Urinary bladder (tissue), 4 donors: ENCODE data around the gene RANBP3. TPM values are rescaled to one million over a fixed set of nuclear protein-coding genes. Genes with fewer than 3 reads are reported as not detected.
A peak's percentile ranks its signal among the peaks of the same experiment; 100 is the strongest.

ENCODE experiments used
- DNase-seq: peaks from one replicate; pipeline ENCODE4 v3.0.0-alpha.2; 2015; ENCODE audit errors: extremely low spot score
- H3K27ac ChIP-seq: one replicate; pipeline ENCODE4 v1.5.1; 2013; ENCODE audit warnings: low read depth, mild to moderate bottlenecking, moderate library complexity
- H3K36me3 ChIP-seq: one replicate; pipeline ENCODE4 v1.6.1; 2013; ENCODE audit warnings: mild to moderate bottlenecking, moderate library complexity; ENCODE audit not compliant: insufficient read depth
- H3K4me1 ChIP-seq: one replicate; pipeline ENCODE4 v1.6.1; 2013; ENCODE audit warnings: mild to moderate bottlenecking, moderate library complexity; ENCODE audit not compliant: insufficient read depth
- H3K4me3 ChIP-seq: one replicate; pipeline ENCODE4 v1.5.1; 2013; ENCODE audit warnings: low read depth, low read length
- WGBS: extraction: QIAGEN DNeasy Blood & Tissue Kit; methylation state at CpG from one replicate; pipeline ENCODE4 v1.1.7; 2013; 5-methylcytosine and 5-hydroxymethylcytosine counted together
- polyA plus RNA-seq: library from polyadenylated mRNA; stranded (reverse); fragments of 200-250 nt; gene quantifications from one replicate; pipeline ENCODE4 v1.2.3, GENCODE V29; 2013
- total RNA-seq: library from RNA; depleted of rRNA; stranded (reverse); fragments of >200 nt; gene quantifications from one replicate; pipeline ENCODE4 v1.2.3, GENCODE V29; 2014
- donor health status: healthy with polysubstance abuse.
- donor health status: healthy.

RANBP3 gene
- total and polyA plus RNA-seq, 2 donors: 44.2 to 106 TPM

DNA sequence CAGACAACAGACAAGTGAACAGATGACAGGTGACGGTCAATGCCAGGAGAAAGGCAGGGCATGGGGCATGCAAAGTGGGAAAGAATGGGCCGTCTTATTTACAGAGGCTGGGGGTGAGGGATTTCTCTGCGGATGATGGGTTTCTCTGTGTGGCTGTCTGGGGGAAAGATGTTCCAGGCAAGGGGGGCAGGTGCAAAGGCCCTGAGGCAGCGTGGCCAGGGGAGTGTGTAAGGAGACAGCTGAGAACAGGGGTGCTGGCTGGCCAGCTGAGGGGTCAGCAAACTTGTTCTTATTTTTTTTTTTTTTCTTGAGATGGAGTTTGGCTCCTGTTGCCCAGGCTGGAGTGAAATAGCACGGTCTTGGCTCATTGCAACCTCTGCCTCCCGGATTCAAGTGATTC is 21.8 kb upstream of the RANBP3 start:
- H3K4me3 ChIP-seq: no peak overlapping the region

DNA sequence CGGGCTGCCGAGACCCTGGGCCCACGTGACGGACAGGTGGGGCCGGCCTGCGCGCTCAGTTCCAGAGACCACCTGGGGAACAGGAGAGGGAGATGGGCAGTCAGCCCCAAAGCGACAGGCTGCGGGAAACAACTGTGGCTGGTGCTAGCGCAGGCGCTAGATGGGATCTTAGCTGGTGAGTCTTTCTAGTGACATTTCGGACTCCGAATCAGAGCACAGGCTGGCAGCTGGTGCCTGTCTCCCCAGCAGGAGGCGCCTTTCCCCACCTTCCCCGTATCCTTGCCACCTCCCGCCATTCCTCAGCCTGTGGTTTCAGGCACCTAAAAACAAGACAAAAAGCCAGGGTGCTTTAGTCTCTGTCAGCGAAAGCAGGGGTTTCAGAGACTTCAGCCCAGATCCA is 19.4 kb upstream of the RANBP3 start:
- WGBS: 81% methylated on average over 17 of the region's 17 CpGs
- Histone ChIP-seq H3K36me3 (peaks cover 4% of the 10 kb centered on the region), H3K4me3 (no peak overlapping the region)

More for the DNA sequence above, 21.8 kb upstream of the RANBP3 start:
- Histone ChIP-seq H3K4me1 (no peaks in the 10 kb centered on the region), H3K27ac (no peak overlapping the region), H3K36me3 (peaks cover 4% of the 10 kb centered on the region)
- WGBS: 96% methylated on average over 6 of the region's 6 CpGs
- no peak for DNase-seq

DNA sequence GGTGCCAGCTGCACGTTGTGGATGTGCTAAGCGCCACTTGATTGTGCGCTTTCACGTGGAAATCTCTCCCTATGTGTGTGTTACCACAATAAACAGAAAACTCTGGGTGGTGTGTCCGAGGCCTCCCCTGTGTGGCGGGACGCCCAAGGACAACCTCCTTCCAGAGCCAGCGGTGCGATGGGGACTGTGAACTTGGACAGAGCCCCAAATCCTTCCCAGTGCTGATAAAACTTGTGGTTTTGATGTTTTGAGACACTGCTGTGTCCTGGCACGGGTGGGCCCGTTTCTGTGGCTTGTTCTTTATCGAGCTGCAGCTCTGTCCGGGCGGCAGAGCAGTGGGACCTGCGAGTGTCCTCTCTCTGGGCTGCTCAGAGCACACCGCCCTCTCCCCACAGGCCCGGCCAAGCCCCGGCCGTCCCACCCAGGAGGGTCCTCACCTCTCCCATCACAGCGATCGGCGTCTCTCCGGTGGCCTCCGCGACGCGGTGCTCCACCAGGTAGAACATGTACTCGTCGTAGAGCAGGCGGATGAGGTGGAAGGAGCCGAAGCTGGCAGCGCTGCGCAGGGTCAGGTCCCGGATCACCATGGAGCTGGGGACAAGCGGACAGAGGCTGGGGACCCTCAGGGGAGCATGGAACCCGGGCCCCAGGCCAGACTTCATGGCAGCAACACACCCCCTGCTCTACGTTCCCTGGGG is 18.8 kb upstream of the RANBP3 start:
- DNase-seq: no peak
- WGBS: 91% methylated on average over 37 of the region's 37 CpGs
- Histone ChIP-seq H3K4me1 (no peaks in the 10 kb centered on the region), H3K4me3 (no peak overlapping the region), H3K36me3 (peaks cover 4% of the 10 kb centered on the region), H3K27ac (no peak overlapping the region)

More for the DNA sequence above, 19.4 kb upstream of the RANBP3 start:
- Histone ChIP-seq H3K4me1 (no peaks in the 10 kb centered on the region), H3K27ac (no peak overlapping the region)
- DNase-seq: no peak

DNA sequence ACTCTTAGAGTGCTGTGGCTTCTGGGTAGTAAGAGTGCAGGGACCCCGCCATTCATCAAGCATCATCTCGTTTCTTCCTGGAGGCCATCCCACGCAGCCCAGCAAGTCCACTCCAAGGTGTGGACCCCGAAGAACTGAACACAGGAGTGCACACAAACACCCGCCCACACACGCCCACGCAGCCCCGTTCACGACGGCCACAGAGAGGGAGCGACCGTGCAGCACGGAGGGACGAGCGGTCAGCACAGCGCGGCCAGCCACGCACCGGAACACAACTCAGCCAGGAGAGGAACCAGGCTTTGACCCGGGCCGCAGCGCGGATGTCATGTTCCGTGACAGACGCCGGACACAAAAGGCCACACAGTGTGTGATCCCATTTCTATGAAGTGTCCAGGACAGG is 18.2 kb upstream of the RANBP3 start:
- no peak overlapping the region for H3K27ac ChIP-seq
- H3K4me3 ChIP-seq: no peak overlapping the region
- no peak for DNase-seq
- WGBS: 95% methylated on average over 26 of the region's 26 CpGs
- no peaks in the 10 kb centered on the region for H3K4me1 ChIP-seq
- peaks cover 4% of the 10 kb centered on the region for H3K36me3 ChIP-seq

DNA sequence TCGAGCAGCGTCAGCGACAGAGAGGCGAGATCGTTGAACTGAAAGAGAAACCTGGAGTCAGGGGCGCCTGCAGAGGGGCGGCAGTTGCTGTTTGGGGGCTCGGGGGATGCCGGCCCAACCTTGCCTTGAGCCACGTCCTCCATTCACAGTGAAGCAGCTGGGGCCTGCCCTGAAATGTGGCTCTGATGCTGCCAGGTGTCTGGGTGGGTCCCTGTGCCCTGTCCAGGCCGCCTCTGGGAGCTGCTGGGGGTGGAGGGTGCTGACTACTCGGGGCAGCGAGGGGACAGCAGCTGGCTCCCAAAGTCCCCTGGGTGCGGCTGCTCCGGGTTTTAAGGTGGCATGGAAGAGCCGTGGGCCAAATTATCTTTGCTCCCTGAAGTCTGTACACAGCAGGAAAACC is 17.7 kb upstream of the RANBP3 start:
- peaks cover 4% of the 10 kb centered on the region for H3K36me3 ChIP-seq
- no peak for DNase-seq
- no peak overlapping the region for H3K27ac ChIP-seq
- WGBS: 95% methylated on average over 16 of the region's 16 CpGs
- H3K4me3 ChIP-seq: no peak overlapping the region
- no peaks in the 10 kb centered on the region for H3K4me1 ChIP-seq

DNA sequence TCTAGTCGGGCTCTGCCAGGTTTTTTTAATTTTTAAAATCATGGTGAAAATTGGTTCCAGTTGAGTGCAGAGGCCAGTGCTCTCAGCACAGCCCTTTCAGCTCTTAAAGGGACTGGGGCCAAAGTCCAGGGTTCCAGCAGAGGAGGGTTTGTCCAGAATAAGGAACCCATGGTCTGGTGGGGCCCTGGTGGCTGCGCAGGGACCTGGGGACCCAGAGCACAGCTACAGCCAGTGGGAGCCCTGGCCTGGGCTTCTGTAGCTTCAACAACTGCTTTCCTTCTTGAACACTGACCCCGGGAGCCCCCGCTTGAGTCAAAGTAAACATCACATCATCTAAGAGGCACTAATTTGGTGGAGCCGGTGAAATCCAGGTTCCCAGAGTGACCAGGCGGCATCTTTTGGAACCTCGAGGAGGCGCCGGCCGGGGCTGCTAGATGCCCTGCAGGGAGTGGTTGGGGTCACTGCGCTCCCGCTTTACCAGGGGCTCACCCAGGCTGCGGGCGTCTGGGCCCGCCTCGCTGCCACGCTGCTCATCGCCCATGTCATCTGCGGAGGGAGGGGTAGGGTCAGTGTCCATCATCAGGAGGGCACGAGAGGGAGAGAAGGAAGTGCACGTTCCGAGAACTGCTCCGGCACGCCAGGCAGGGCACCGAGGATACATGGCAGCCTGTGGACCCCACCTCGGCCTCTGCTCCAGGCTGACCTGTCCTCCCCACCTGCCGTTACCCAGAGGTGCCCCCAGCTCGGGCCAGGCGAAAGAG is 16.6 kb upstream of the RANBP3 start:
- no peak overlapping the region for H3K4me3 ChIP-seq

DNA sequence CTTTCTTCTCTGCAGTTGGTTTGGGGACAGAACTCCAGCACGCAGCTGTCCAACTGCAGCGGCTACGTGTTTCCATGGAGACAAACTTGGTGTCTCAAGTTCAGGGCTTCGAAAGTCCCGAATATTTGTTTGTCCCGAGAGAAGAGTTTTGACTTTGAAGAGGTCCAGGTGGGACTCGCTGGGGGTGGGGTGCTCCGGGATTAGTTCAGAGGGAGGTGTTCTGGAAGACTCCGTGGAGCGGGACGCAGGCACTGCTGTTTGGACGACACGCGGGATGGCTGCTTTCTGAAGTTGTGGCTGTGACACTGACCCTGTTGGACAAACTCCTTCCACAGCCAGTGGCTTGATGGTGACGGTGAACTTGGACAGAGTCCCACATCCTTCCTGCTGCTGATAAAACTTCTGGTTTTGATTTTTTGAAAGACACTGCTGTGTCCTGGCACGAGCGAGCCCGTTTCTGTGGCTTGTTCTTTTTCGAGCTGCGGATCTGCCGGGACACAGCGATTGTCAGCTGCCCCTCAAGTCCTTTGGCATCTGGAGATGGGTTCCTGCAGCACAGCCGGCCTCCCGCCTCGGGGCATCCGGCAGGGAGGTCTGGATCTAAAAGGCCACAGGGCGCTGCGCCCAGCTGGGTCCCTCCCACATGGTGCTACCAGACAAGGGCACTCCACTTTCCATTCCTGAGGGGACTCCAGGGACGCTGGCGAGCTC is 15.9 kb upstream of the RANBP3 start:
- peak; percentile 18 for DNase-seq
- no peaks in the 10 kb centered on the region for H3K4me1 ChIP-seq
- WGBS: 44% methylated on average over 30 of the region's 30 CpGs
- H3K36me3 ChIP-seq: peaks cover 4% of the 10 kb centered on the region
- H3K27ac ChIP-seq: no peak overlapping the region
- no peak overlapping the region for H3K4me3 ChIP-seq

More for the DNA sequence above, 16.6 kb upstream of the RANBP3 start:
- H3K36me3 ChIP-seq: peaks cover 4% of the 10 kb centered on the region
- WGBS: 91% methylated on average over 29 of the region's 29 CpGs
- no peak overlapping the region for H3K27ac ChIP-seq
- DNase-seq: no peak
- no peaks in the 10 kb centered on the region for H3K4me1 ChIP-seq

DNA sequence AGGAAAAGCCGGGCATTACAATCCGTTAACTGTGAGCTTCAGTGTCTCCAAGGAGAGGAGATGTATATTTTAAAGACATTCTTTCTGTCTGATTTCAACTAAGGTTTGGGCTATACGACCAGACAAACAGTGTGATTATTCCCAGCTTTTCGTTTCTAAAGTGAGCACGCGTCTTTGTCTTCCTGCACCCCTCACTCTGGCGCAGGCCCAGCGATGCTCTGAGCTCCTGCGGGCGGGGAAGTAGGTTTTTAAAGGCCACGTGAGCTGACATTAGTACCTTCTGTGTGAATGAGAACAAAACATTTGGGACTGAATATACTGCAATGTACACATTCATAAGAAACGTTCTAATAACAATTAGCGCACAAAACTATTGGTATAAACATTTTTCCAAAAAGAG is 15.3 kb upstream of the RANBP3 start:
- DNase-seq: no peak
- Histone ChIP-seq H3K4me3 (no peak overlapping the region), H3K4me1 (no peaks in the 10 kb centered on the region), H3K27ac (peak overlapping the region; percentile 26), H3K36me3 (peaks cover 4% of the 10 kb centered on the region)
- WGBS: 46% methylated on average over 13 of the region's 13 CpGs

DNA sequence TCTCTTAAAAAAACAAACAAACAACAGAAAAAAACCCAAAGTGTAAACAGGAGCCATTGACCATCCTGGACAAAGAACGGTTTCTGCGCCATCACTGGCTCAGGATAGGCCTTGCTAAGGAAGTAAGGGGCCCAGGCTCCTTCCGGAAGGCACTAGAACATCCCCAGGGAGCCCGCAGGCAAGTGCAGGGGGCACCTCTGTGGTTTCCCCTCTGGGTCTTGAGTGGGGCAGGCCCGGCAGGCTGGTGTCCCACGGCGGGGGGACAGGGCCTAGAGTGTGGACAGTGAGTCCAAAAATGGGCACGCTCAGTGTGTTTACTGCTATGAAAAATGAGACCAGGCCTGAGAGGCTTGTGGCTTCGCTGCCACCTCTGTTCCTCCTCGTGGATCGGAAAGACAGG is 14.8 kb upstream of the RANBP3 start:
- H3K4me1 ChIP-seq: no peaks in the 10 kb centered on the region
- no peak overlapping the region for H3K4me3 ChIP-seq
- WGBS: 72% methylated on average over 11 of the region's 11 CpGs
- peak overlapping the region; percentile 26 for H3K27ac ChIP-seq
- H3K36me3 ChIP-seq: peaks cover 4% of the 10 kb centered on the region
- no peak for DNase-seq

DNA sequence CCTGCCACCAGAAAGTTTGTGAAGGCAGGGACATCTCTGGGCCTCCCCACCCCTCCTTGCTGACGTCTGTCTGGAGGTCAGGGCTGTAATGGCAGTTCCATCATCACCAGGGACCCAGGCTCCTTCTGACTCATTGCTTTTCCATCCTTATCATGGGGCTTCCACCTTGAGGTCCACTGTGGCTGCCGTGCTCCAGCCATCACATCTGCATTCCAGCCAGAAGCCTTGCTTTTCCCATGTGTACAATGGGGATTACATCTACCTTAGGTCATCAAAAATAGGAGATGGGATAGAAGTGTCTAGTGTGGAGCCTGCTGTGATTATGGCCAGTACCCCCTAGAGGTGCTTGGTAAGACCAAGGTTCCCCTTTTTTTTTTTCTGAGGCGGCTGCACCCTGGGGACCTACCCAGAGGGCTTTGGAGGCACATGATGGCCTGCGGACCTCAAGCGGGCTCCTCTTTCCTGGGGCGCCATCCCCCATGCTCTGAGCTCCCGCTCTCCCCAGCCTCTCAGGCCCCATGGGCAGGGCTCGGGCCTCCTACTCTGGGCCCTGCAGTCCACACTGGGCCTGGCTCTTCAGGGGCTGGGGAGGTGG is 13.4 kb upstream of the RANBP3 start:
- no peaks in the 10 kb centered on the region for H3K36me3 ChIP-seq
- WGBS: 97% methylated on average over 8 of the region's 8 CpGs
- no peaks in the 10 kb centered on the region for H3K4me1 ChIP-seq
- no peak overlapping the region for H3K27ac ChIP-seq
- DNase-seq: no peak
- no peak overlapping the region for H3K4me3 ChIP-seq

DNA sequence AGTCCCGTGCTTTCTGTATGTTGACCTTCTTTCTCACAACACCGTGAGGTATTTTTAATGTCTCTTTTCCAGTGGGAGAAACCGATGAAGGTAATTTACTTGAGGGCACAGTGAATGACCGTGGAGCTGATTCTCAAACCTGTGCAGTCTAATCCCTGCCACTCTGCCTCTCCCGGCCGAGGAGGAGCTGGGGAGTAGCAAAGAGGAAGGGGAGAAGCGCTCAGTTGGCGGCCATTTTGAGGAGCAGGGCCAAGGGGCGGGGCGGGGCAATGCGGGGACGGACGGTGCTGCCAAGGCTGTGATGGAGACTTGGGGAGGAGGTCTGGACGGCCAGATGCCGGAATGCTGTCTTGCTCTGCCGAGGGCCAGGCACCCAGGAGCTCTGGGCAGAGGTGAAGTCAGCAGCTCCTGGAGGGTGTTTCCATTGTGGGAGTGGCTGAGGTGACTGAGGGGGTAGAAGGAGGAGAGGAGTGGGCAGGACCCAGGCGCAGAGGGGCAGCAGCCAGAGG is 12.4 kb upstream of the RANBP3 start:
- Histone ChIP-seq H3K27ac (no peak overlapping the region), H3K36me3 (no peaks in the 10 kb centered on the region), H3K4me3 (no peak overlapping the region), H3K4me1 (no peaks in the 10 kb centered on the region)
- DNase-seq: no peak
- WGBS: 61% methylated on average over 17 of the region's 17 CpGs

DNA sequence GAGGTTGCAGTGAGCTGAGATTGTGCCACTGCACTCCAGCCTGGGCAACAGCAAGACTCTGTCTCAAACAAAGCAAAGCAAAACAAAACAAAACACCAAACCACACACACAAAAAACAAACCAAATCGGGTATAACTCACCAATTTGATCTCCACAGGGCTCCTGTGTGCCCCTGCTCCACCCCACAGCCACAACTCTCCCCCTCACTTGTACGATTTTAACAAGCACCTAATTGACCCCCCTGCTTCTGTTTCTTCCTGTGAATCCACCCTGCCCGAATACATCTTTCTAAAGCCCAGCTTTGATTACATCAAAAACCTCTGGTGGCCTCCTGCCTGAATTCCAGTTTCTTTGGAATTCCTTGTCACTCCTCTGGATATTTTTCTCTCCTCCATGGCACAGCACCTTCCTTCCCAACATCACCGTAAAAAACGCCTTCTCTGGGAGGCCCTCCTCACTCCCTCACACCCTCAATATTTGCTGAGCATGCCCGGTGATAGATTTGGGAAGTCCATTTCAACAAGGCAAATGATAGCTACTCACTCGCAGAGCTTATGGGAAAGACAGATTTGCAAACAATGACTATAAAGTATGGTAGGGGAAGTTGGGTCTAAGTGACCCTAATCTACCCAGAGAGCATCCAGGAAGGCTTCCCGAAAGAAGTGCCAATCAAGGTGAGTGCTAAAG is 11.6 kb upstream of the RANBP3 start:
- no peaks in the 10 kb centered on the region for H3K4me1 ChIP-seq
- WGBS: 67% methylated on average over 8 of the region's 8 CpGs
- no peaks in the 10 kb centered on the region for H3K36me3 ChIP-seq
- no peak for DNase-seq
- H3K4me3 ChIP-seq: no peak overlapping the region
- no peak overlapping the region for H3K27ac ChIP-seq
